Mesendoderm (in vitro differentiated cells): ENCODE data around the gene MAGEA11.
"Not testable (repeated sequence)": the region's sequence is repeated elsewhere in the genome, so short reads cannot be mapped to it uniquely, and the experiment has no call there.

Experiments used
- DNase-seq: peaks from one replicate; pipeline ENCODE4 v3.0.0; 2013
- H2AK5ac ChIP-seq: 2 replicates; pipeline ENCODE4 v1.6.1; 2013; ENCODE audit warnings: low read length, inconsistent platforms
- H2BK120ac ChIP-seq: 2 replicates; pipeline ENCODE4 v1.6.1; 2013; ENCODE audit warnings: low read depth, mild to moderate bottlenecking, low read length, moderate library complexity, mixed read lengths
- H2BK15ac ChIP-seq: replicated peaks from 2 replicates; pipeline ENCODE4 v1.6.1; 2013; ENCODE audit warnings: low read depth, mild to moderate bottlenecking, moderate library complexity
- H2BK5ac ChIP-seq: 2 replicates; pipeline ENCODE4 v1.6.1; 2013; ENCODE audit warnings: low read length, inconsistent platforms
- H3K18ac ChIP-seq: 2 replicates; pipeline ENCODE4 v1.6.1; 2013; ENCODE audit warnings: mild to moderate bottlenecking, low read length, mixed read lengths
- H3K23ac ChIP-seq: one replicate; pipeline ENCODE4 v1.6.1; 2013; ENCODE audit warnings: low read length
- H3K27ac ChIP-seq: 2 replicates; pipeline ENCODE4 v1.5.1; 2013; ENCODE audit warnings: low read depth, mild to moderate bottlenecking, inconsistent platforms, low read length, moderate library complexity
- H3K27me3 ChIP-seq: 2 replicates; pipeline ENCODE4 v1.6.1; 2013; ENCODE audit warnings: low read length, control low read depth, mild to moderate bottlenecking, inconsistent platforms; ENCODE audit not compliant: insufficient read depth, poor library complexity
- H3K36me3 ChIP-seq: 2 replicates; pipeline ENCODE4 v1.6.1; 2013; ENCODE audit warnings: low read length, inconsistent platforms; ENCODE audit not compliant: control insufficient read depth, insufficient read depth
- H3K4ac ChIP-seq: one replicate; pipeline ENCODE4 v1.6.1; 2013; ENCODE audit warnings: low read depth, mild to moderate bottlenecking, low read length, moderate library complexity
- H3K4me1 ChIP-seq: 2 replicates; pipeline ENCODE4 v1.6.1; 2013; ENCODE audit warnings: low read depth, low read length, inconsistent platforms; ENCODE audit not compliant: control insufficient read depth
- H3K4me2 ChIP-seq: 2 replicates; pipeline ENCODE4 v1.6.1; 2013; ENCODE audit warnings: low read length
- H3K4me3 ChIP-seq: 2 replicates; pipeline ENCODE4 v1.5.1; 2013; ENCODE audit warnings: mild to moderate bottlenecking, low read length
- H3K56ac ChIP-seq: one replicate; pipeline ENCODE4 v1.6.1; 2013; ENCODE audit warnings: low read length
- H3K79me1 ChIP-seq: 2 replicates; pipeline ENCODE4 v1.6.1; 2013; ENCODE audit warnings: low read length, inconsistent platforms
- H3K79me2 ChIP-seq: 2 replicates; pipeline ENCODE4 v1.6.1; 2013; ENCODE audit warnings: mild to moderate bottlenecking, low read length; ENCODE audit not compliant: control insufficient read depth, insufficient read depth
- H3K9ac ChIP-seq: 2 replicates; pipeline ENCODE4 v1.6.1; 2013; ENCODE audit warnings: low read length, inconsistent platforms
- H4K5ac ChIP-seq: one replicate; pipeline ENCODE4 v1.6.1; 2013; ENCODE audit warnings: low read length
- H4K8ac ChIP-seq: one replicate; pipeline ENCODE4 v1.6.1; 2013; ENCODE audit warnings: low read depth, mild to moderate bottlenecking, control low read depth, low read length, moderate library complexity
- WGBS: extraction: QIAGEN DNeasy Blood & Tissue Kit; methylation state at CpG from one replicate; pipeline ENCODE4 v1.1.7; 2013; ENCODE audit warnings: low lambda C conversion rate, missing lambda C conversion rate; ENCODE audit not compliant: insufficient coverage; ENCODE audit errors: extremely low coverage; 5-methylcytosine and 5-hydroxymethylcytosine counted together

Gene MAGEA11

GRCh38 chrX:149691794-149692193 lies 20.1 kb upstream of the MAGEA11 start:
- H2BK5ac ChIP-seq = no peak overlapping the region
- H3K4me3 ChIP-seq = no peak overlapping the region
- H3K36me3 ChIP-seq = no peaks in the 10 kb centered on the region
- no peak overlapping the region for H4K8ac ChIP-seq
- H3K18ac ChIP-seq = no peak overlapping the region
- H3K56ac ChIP-seq = no peak overlapping the region
- no peak overlapping the region for H3K4ac ChIP-seq
- H2BK120ac ChIP-seq = no peak overlapping the region
- H3K4me1 ChIP-seq = no peaks in the 10 kb centered on the region
- H3K27ac ChIP-seq = no peak overlapping the region
- H3K27me3 ChIP-seq = no peaks in the 10 kb centered on the region
- no peak overlapping the region for H3K23ac ChIP-seq
- H3K79me1 ChIP-seq = no peaks in the 10 kb centered on the region
- no CpG with 5 or more reads among the region's 1 CpG for WGBS
- no peak overlapping the region for H3K4me2 ChIP-seq
- H2AK5ac ChIP-seq = no peak overlapping the region
- no peak overlapping the region for H2BK15ac ChIP-seq
- H3K79me2 ChIP-seq = no peaks in the 10 kb centered on the region
- no peak for DNase-seq
- no peak overlapping the region for H4K5ac ChIP-seq
- H3K9ac ChIP-seq = no peak overlapping the region

GRCh38 chrX:149692686-149693272 lies 19.1 kb upstream of the MAGEA11 start:
- not testable (repeated sequence) for H3K79me1 ChIP-seq, H3K4me3 ChIP-seq, H2BK5ac ChIP-seq, H3K56ac ChIP-seq, H3K36me3 ChIP-seq, H3K18ac ChIP-seq, H3K9ac ChIP-seq, H3K27me3 ChIP-seq, H2BK15ac ChIP-seq, H4K8ac ChIP-seq, H3K27ac ChIP-seq, H3K23ac ChIP-seq, H2BK120ac ChIP-seq, H3K4ac ChIP-seq, DNase-seq, H2AK5ac ChIP-seq, H3K4me2 ChIP-seq, H3K4me1 ChIP-seq, H3K79me2 ChIP-seq, H4K5ac ChIP-seq
- no CpG with 5 or more reads among the region's 6 CpGs for WGBS

- Histone ChIP-seq H3K36me3 (no peaks in the 10 kb centered on the region), H3K79me2 (no peaks in the 10 kb centered on the region), H3K4me2 (no peak overlapping the region), H3K18ac (no peak overlapping the region), H4K8ac (no peak overlapping the region), H3K23ac (no peak overlapping the region), H4K5ac (no peak overlapping the region), H3K56ac (no peak overlapping the region), H3K9ac (no peak overlapping the region), H3K4ac (no peak overlapping the region), H2BK15ac (no peak overlapping the region), H3K4me1 (no peaks in the 10 kb centered on the region), H3K4me3 (no peak overlapping the region), H2BK5ac (no peak overlapping the region), H3K27ac (no peak overlapping the region), H3K27me3 (no peaks in the 10 kb centered on the region), H2AK5ac (no peak overlapping the region), H3K79me1 (no peaks in the 10 kb centered on the region), H2BK120ac (no peak overlapping the region)
- DNase-seq = peak; percentile 14
- WGBS = no CpG with 5 or more reads among the region's 2 CpGs
Observed at GRCh38 chrX:149699761-149700160, 12.1 kb upstream of the MAGEA11 start.

GRCh38 chrX:149704664-149705063 lies 7.2 kb upstream of the MAGEA11 start:
- no peak overlapping the region for H3K23ac ChIP-seq
- no peak overlapping the region for H2BK120ac ChIP-seq
- no peak overlapping the region for H2AK5ac ChIP-seq
- WGBS = no CpG with 5 or more reads among the region's 5 CpGs
- H3K4ac ChIP-seq = no peak overlapping the region
- no peaks in the 10 kb centered on the region for H3K79me1 ChIP-seq
- no peak overlapping the region for H3K27ac ChIP-seq
- H3K9ac ChIP-seq = no peak overlapping the region
- no peaks in the 10 kb centered on the region for H3K79me2 ChIP-seq
- no peaks in the 10 kb centered on the region for H3K36me3 ChIP-seq
- H4K8ac ChIP-seq = no peak overlapping the region
- no peak overlapping the region for H2BK5ac ChIP-seq
- no peak overlapping the region for H3K4me2 ChIP-seq
- no peak for DNase-seq
- no peak overlapping the region for H2BK15ac ChIP-seq
- H3K27me3 ChIP-seq = no peaks in the 10 kb centered on the region
- H3K4me1 ChIP-seq = no peaks in the 10 kb centered on the region
- no peak overlapping the region for H4K5ac ChIP-seq
- H3K4me3 ChIP-seq = no peak overlapping the region
- no peak overlapping the region for H3K56ac ChIP-seq
- no peak overlapping the region for H3K18ac ChIP-seq

- no peak overlapping the region for H3K4me2 ChIP-seq
- no peaks in the 10 kb centered on the region for H3K27me3 ChIP-seq
- H3K9ac ChIP-seq = no peak overlapping the region
- no peaks in the 10 kb centered on the region for H3K79me1 ChIP-seq
- H2BK120ac ChIP-seq = no peak overlapping the region
- no peak overlapping the region for H3K27ac ChIP-seq
- no peak overlapping the region for H4K8ac ChIP-seq
- H3K4me1 ChIP-seq = no peaks in the 10 kb centered on the region
- no peak overlapping the region for H2BK5ac ChIP-seq
- H4K5ac ChIP-seq = no peak overlapping the region
- no peak overlapping the region for H3K4ac ChIP-seq
- no peak for DNase-seq
- no peaks in the 10 kb centered on the region for H3K79me2 ChIP-seq
- H3K23ac ChIP-seq = no peak overlapping the region
- no peak overlapping the region for H3K18ac ChIP-seq
- H3K36me3 ChIP-seq = no peaks in the 10 kb centered on the region
- no peak overlapping the region for H3K56ac ChIP-seq
- no peak overlapping the region for H2BK15ac ChIP-seq
- no peak overlapping the region for H3K4me3 ChIP-seq
- no CpG with 5 or more reads among the region's 2 CpGs for WGBS
- H2AK5ac ChIP-seq = no peak overlapping the region
Observed at GRCh38 chrX:149707147-149707901, 4.5 kb upstream of the MAGEA11 start.

GRCh38 chrX:149712831-149713230 lies 971 bp downstream of the MAGEA11 start:
- H3K4ac ChIP-seq = no peak overlapping the region
- no CpG with 5 or more reads among the region's 5 CpGs for WGBS
- no peak overlapping the region for H3K56ac ChIP-seq

More at GRCh38 chrX:149712831-149713230, 971 bp downstream of the MAGEA11 start:
- H3K36me3 ChIP-seq = no peaks in the 10 kb centered on the region
- no peak overlapping the region for H2AK5ac ChIP-seq
- H4K8ac ChIP-seq = no peak overlapping the region
- no peak overlapping the region for H2BK15ac ChIP-seq
- H2BK120ac ChIP-seq = no peak overlapping the region
- H3K27ac ChIP-seq = no peak overlapping the region
- H3K27me3 ChIP-seq = no peaks in the 10 kb centered on the region
- DNase-seq = no peak
- no peak overlapping the region for H3K23ac ChIP-seq
- H3K4me1 ChIP-seq = no peaks in the 10 kb centered on the region
- H3K4me2 ChIP-seq = no peak overlapping the region
- H3K79me2 ChIP-seq = no peaks in the 10 kb centered on the region
- no peak overlapping the region for H3K9ac ChIP-seq
- H4K5ac ChIP-seq = no peak overlapping the region
- no peak overlapping the region for H2BK5ac ChIP-seq
- no peak overlapping the region for H3K18ac ChIP-seq
- H3K79me1 ChIP-seq = no peaks in the 10 kb centered on the region
- H3K4me3 ChIP-seq = no peak overlapping the region
